GM21737 (cell line): ENCODE results near the gene ARHGEF26.

Source experiments
- ATAC-seq: cut with Tn5 transposase; IDR thresholded peaks from one replicate; pipeline ENCODE4 v1.9.1; 2021; ENCODE audit warnings: mild to moderate bottlenecking, moderate library complexity; ENCODE audit not compliant: unreplicated experiment

The ARHGEF26 gene

DNA sequence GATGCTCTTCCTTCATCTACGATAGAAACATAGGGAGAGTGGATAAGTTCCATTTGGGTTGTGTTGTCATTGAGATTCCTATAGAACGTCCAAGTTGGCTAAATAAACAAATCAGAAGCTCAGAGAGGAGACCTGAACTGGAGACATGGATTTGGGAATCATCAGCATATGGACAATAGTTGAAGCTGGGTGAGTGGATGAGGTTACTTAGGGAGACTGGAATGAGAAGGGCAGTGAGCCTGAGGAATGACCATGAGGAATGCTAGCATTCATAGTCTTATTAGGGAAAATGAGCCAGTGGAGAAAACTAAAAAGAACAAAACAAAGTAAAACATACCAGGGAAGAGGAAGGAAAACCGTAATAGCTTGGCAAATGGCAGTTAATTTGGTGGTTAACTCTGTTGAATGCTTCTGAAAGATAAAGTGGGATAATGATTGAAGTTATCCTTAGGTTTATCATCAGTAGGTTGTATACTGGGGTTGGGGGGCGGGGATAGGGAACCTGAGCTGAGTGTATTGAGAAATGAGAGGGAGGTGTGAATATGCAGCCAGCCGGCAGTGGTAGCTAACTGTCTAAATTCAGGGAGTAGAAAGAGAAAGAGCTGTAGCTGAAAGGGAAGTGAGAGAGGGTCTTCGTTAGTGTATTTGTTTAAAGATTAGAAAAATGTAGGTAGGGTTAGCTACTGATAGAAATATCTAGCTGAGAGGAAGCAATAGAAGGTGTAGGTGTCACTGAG lies 74.6 kb downstream of the ARHGEF26 start:
- ATAC-seq, result no peak

DNA sequence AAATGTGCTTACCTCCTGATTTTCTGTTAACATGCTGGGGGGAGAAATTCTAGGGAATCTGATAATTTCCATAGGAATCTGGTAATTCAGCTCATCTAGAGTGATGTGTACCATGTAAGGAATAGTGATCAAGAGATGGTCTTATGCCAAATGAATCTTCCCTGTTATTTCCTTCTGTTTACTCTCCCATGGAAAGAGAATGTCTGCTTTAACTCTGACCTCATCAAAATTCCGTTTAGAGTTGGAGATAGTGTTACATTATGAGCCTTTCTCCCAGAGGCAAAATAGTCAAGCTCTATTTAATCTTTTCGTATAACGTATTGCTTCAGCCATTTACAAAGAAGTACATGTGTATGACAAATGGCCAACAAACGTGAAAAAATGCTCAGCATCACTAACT lies 76.6 kb downstream of the ARHGEF26 start:
- no peak for ATAC-seq

DNA sequence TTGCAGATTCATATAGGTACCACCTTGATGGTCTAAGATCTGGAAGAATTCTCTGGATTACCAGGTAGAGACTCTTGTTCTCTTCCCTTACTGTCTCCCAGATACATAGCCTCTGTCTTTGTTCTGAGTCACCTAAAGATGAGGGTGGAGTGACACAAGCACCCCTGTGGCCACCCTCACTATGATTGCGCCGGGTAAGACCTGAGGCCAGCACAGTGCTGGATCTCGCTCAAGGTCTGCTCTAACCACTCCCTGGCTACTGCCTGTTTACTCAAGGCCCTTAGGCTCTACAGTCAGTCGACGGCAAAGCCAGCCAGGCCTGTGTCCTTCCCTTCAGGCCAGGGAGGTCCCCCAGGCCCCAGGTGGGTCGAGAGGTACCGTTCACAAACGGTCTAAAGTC lies 88.3 kb downstream of the ARHGEF26 start:
- ATAC-seq, result no peak

DNA sequence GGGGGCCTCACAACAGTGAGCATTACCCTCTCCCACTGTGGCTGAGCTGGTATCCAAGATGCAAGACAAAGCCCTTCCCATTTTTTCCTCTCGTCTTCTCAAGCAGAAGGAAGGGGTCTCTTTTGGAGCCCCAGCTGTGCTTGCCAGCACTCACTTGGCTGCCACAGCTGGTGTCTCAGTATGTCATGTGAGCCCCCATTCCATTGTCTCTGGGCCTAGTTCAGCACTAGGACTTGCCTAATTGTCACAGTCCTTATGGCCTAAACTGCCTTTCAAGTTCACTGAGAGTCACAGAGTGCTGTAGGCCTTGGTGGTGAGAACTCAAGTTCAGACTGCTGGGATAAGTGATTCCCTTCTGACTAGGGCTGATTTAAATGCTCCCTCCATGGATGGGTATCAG lies 89.8 kb downstream of the ARHGEF26 start:
- no peak for ATAC-seq

DNA sequence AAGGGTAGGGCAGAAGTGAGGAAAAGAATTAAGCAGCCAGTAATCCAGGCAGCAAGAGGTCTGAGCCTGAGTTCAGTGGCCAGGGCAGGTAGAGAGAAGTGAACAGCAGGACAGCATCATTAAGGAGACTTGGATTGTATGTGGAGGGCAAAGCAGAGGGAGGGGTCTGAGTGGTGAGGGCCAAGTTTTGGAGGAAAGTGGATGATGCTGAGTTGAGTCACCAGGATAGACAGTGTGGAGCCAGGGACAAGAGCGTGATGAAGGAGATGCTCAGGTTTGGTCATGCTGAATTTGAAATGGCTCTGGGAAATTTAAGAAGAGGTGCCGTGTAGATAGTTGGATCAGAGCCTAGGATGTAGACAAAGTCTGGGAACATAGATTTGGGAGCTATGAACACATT lies 93.1 kb downstream of the ARHGEF26 start:
- no peak for ATAC-seq

DNA sequence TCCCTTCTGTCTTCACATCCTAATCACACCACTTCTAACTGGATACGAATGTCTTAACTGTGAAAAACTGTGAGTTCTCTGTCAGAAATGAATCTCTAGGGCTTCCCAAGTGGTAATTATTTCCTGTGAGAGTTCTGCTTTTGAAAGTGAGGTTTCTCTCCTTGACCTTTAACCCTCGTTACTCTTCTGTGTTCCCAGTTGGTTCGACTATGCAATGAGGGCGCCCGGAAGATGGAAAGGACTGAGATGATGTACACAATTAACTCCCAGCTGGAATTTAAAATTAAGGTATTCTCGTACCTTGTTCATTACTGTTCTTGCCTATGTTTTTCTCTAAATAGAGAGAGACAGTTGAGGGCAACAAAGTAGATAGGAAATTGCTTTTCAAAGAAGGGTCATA lies 96.5 kb downstream of the ARHGEF26 start:
- no peak for ATAC-seq

DNA sequence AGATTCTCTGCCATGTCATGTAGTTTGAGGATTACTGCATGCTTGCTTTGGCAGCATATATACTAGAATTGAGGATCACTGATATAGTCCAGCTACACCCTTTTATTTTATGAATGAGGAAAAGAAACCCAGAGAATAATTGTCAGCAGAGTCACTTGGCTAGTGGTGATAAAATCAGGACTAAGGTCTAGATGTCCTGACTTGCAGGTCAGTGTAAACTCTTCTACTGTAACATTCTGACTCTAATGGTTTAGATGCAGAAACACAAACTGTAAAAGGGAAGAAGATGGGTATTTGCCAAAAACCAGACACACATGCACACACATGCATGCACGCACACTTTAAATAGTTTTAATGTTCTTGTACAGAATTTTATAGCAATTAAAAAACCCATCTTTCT lies 97.5 kb downstream of the ARHGEF26 start:
- no peak for ATAC-seq

DNA sequence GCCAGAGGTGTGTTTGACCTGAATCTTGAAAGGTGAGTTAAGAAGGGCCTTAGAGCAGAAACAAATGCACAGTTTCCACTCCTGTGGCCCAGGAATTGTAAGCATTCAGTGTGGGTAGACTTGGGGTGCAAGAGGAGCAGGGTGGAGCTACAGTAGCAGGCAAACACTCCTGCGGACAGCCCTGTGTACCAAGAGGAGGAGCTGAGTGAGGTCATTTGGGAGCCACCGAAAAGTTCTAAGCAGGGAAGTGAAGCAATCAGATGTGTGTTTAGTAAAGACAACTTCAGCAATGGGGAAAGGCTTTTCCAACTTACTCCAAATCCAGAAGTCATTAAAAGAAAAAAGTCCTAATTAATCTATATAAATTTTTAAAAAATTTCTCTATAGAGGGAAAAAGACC lies 99.3 kb downstream of the ARHGEF26 start:
- no peak for ATAC-seq

DNA sequence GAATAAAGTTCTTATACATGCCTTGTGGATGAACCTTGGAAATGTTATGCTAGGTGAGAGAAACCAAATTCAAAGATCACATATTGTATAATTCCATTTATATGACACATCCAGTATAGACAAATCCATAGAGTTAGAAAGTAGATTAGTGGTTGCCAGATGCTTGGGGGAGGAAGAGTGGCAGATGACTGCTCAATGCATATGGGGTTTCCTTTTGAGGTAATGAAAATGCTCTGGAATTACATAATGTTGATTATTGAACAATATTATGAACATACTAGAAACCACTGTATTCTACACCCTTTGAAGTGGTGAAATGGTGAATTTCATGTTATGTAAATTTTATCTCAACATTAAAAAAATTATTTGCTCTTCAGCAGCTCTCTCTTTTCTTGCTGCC lies 102.3 kb downstream of the ARHGEF26 start:
- no peak for ATAC-seq

DNA sequence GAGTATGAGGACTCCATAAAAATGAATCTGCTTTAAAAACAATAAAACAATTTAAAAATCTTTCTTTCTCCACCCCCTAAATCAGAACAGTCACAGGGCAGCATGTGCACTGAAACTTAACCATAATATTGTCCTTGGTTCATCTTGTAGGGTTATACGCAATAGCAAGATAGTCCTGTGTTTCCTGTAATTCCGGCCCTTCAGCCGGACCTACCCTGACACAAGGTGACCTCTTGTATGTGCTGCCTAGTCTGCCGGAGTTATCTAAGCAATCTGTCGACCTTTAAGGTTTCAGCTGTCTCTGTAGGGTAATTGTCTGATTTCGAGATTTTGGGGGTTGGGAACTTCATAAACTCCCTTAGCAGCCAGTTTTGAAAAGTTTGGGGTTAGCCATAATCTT lies 103.2 kb downstream of the ARHGEF26 start:
- no peak for ATAC-seq

DNA sequence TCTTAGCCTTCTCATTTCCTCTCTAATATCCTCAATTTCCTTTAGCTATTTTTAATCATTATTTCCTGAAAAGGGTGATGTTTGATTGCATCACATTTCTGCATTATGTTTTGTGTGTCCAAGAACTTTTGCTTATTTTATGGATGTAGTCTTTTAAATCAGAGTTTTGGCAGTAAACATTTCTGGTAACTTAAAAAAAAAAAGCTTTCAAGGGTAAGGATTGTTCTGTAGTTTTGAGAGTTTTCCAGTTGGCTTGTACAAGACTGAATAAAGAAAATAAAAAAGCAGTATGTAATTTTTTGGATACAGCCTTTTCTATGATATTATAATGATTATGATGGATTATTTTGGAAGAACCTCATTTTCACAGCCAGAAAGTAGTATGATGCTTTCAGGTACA lies 103.7 kb downstream of the ARHGEF26 start:
- ATAC-seq, result no peak

DNA sequence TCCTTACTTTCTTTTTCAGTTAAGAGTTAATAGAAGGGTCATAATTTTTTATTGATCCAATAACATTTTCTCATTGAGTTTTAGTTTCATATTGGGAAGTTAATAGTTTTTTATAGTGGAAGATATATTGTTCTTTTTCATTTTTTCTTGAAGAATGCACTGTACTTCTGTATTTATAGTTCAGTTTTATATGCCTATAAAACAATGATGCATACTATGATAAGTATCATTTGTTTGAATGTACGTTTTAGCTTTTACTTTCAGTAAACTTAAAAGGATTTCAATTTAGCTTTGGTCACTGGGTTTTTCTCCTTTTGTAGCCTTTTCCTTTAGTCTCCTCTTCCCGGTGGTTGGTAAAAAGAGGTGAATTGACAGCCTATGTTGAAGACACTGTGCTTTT lies 104.3 kb downstream of the ARHGEF26 start:
- no peak for ATAC-seq

DNA sequence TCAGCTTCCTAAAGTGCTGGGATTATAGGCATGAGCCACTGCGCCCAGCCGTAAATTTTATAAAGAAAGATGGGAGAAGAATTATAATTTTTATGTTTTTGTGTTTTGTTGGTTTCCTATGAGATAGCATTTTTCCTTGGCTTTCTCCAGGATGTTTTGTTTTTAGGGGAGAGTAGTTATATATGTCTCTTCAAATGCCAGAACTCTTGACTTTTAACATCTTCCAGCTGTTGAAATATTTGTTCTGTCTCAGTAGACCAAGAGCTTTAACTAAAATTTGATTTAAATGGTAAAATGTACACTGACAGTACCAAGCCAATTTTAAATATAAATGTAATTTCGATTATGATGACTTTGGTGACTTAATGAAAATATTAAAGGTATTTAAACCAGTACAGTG lies 106.3 kb downstream of the ARHGEF26 start:
- no peak for ATAC-seq

DNA sequence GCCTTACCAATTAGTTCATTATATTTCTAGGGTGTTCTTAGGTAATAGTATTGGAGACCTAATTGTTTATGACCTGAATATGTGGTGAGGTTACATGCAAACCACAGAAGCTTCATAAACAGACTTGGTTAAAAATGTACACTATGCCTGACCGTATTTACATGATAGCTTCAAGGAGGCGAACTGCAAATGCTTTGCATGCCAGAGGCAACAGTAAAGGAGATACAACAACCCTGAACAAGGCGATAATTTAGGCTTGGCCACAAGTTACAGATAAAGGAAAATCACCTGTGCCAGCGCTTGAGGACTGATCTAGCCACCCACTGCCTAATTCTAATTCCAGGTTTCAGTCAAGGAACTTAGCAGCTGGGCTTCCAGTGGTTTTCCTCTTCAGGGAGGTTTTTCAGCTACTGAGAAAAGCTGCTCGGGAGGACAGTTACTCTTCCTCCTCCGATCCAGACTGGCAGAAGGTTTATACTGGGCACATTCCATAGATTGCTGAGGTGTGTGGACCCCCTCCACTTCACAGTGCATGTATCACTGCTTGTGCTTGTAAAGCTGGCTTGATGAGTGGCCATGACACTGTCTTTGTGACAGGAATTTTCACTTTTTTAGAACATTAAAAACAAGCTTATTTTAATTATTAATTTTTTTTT lies 107.5 kb downstream of the ARHGEF26 start:
- ATAC-seq, result no peak

DNA sequence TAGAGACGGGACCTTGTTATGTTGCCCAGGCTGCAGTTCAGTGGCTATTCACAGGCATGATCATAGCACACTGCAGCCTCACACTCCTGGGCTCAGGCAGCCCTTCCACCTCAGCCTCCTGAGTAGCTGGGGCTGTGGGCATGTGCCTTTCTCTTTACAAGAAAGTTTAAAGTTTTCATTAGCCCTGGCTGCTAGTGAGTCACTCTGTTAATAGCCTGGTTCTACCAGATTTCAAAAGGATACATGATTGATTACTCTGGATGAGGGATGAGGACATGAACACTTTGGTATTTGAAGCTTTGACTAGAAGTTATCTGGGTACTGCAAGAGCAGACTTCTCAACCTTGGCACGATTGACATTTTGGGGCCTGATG lies 108.0 kb downstream of the ARHGEF26 start:
- ATAC-seq, result no peak

DNA sequence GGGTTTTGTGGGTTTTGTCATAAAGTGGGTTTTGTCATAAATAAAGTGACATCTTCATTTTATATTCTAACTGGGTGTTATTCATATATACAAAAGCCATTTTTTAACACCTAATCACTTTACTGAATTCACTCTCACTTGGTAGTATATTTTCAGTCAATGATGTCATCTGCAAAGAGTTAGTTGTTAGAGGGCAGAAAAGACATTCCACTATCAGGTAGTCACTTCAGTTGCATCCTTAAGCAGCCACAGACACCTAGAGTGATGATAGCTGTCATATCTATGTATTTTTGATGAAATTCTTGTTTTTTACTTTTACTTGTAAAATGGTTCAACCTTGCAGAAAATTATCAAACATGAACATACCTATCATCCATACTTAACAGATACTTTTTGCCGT lies 114.1 kb downstream of the ARHGEF26 start:
- no peak for ATAC-seq

DNA sequence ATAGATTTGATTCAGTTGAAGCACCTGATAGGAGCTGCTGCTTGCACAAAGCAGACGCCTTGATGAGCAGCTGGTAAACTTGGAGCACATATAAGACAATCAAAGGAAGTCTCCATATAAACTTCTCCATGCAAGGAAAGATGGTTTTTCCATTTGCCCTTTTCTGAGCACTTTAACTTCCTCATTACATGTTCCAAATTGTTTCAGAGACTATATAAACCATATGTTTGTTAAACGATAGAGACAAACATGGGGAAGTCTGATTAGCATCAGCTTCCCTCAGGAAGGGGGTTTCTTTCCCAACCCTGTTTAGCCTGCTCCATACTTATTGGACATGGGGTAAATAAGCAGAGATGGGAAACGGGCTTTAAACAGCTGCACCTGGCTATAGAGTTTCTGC lies 115.1 kb downstream of the ARHGEF26 start:
- ATAC-seq, result no peak

DNA sequence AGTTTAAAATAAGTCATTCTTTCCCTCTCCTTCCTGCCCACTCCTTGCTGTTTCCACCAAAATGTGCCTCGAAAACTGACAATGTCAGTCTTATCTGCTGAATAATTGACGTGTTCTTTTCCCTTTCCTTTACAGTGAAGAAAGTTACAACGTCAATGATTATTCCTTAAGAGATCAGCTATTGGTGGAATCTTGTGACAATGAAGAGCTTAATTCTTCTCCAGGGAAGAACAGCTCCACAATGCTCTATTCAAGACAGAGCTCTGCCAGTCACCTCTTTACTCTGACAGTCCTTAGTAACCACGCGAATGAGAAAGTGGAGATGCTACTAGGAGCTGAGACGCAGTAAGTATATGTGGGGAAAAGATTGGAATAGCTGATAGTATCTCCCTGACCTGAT lies 119.0 kb downstream of the ARHGEF26 start:
- ATAC-seq, result no peak

DNA sequence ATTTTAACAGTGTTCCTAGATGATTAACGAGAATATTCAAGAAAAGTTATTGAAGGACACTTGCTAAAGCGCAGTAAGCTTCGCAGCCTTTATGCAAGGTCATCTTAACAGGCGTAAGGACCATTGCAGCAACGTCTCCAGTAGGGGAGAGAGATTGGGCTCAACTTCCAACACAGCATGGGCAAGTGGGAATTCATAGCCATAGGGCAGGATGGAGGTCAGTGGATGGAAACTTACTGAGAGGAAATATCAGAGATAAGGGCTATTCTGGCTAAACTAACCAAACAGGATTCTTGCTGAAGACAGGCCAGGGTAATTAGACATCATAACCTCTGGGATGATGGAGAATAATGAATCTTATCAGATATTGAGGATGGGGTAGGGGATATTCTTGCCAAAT lies 120.3 kb downstream of the ARHGEF26 start:
- ATAC-seq, result no peak

DNA sequence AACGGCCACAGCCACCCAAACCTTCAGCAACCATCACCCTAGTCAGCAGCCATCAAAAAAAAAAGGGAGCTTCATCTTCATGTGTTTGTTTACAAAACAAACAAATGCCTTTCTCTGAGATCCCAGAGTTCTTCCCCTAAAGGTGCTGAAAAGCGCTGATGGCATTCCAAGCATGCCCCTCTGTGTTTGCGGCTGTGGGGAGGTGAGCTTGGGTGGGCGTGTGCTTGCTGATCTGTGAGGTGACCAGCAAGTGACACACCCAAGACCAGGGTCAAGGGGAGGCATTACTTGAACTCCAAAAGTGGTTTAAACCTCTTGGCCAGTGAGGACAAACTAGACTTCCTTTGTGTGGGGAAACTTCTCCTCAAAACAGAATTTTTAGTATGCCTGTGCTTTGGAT lies 121.6 kb downstream of the ARHGEF26 start:
- no peak for ATAC-seq

DNA sequence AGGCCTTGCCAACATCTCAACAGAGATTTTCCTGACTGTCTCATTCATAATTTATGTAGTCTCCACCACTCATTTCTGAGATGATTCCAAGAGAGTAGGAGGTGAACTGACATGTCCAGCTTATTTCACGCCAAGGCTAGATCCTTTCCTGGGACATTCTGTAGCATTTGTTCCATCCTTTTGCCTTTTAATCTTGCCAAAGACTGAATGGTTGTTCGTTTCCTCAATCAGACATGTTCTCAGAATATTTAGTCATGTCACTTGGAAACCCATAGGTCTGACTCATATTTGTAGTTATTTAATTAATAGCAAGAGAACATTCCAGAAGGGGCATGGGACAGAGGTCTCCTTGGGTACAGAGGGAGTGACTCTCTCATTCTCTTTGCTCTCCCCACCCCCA lies 122.2 kb downstream of the ARHGEF26 start:
- ATAC-seq, result no peak

DNA sequence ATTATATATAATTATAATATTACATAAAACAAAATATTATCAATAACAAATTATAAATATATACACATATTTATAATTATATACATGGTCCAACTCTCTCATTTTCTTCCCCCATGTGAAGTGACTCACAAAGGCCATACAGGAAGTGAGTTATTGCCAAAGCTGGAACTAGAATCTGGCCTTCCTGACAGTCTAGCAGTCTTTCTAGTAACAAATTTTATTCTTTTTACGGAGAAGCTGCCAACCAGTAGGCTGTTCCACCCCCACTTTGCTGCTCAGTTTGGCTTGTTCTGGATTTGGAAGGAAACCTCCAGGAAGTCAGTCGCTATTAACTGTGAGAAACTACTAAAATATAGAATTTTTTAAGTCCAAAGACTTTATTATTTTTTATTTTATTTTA lies 123.5 kb downstream of the ARHGEF26 start:
- no peak for ATAC-seq
